ENCODE measurements around the gene SLC24A5. TPM values are rescaled to one million over a fixed set of nuclear protein-coding genes. Genes with fewer than 3 reads are reported as not detected.

SLC24A5 gene
- not detected in 2 replicates for total RNA-seq (2014; rRNA removed; shearing (Covaris generic); ENCODE audit: low replicate concordance)

GRCh38 chr15:48120745-48121144 lies at the start of gene SLC24A5:
Gene SLC24A5, plus strand, starts transcription at chr15:48120990. Its CDS starts 55 bp downstream, at chr15:48121045.
- in situ Hi-C loops (cut with HindIII; ENCODE audit: low pct_unique_long_range_greater_than_20kb, low sequenced_read_pairs): no loop called here
- no peak for DNase-seq (ENCODE audit: low read depth)

GRCh38 chr15:48072941-48073340 lies 47.8 kb upstream of the SLC24A5 start:
- no peak for DNase-seq (ENCODE audit: low read depth)
- in situ Hi-C loops (cut with HindIII; ENCODE audit: low pct_unique_long_range_greater_than_20kb, low sequenced_read_pairs): no loop called here

GRCh38 chr15:48073881-48074280 lies 46.9 kb upstream of the SLC24A5 start:
- DNase-seq (ENCODE audit: low read depth): no peak
- in situ Hi-C loops (cut with HindIII; ENCODE audit: low pct_unique_long_range_greater_than_20kb, low sequenced_read_pairs): no loop called here

- no peak for DNase-seq (ENCODE audit: low read depth)
- in situ Hi-C loops (cut with HindIII; ENCODE audit: low pct_unique_long_range_greater_than_20kb, low sequenced_read_pairs): no loop called here
Observed at GRCh38 chr15:48076454-48076853, 44.3 kb upstream of the SLC24A5 start.

- in situ Hi-C loops (cut with HindIII; ENCODE audit: low pct_unique_long_range_greater_than_20kb, low sequenced_read_pairs): no loop called here
- no peak for DNase-seq (ENCODE audit: low read depth)
Observed at GRCh38 chr15:48077616-48078184, 43.1 kb upstream of the SLC24A5 start.

GRCh38 chr15:48084759-48085590 lies 35.8 kb upstream of the SLC24A5 start:
- in situ Hi-C loops (cut with HindIII; ENCODE audit: low pct_unique_long_range_greater_than_20kb, low sequenced_read_pairs): no loop called here
- DNase-seq (ENCODE audit: low read depth): no peak

GRCh38 chr15:48085591-48085930 lies 35.2 kb upstream of the SLC24A5 start:
- in situ Hi-C loops (cut with HindIII; ENCODE audit: low pct_unique_long_range_greater_than_20kb, low sequenced_read_pairs): no loop called here
- no peak for DNase-seq (ENCODE audit: low read depth)

- DNase-seq (ENCODE audit: low read depth): no peak
- in situ Hi-C loops (cut with HindIII; ENCODE audit: low pct_unique_long_range_greater_than_20kb, low sequenced_read_pairs): no loop called here
Observed at GRCh38 chr15:48086133-48086532, 34.7 kb upstream of the SLC24A5 start.

- no peak for DNase-seq (ENCODE audit: low read depth)
Observed at GRCh38 chr15:48086576-48086975, 34.2 kb upstream of the SLC24A5 start.

GRCh38 chr15:48087844-48088243 lies 32.9 kb upstream of the SLC24A5 start:
- no peak for DNase-seq (ENCODE audit: low read depth)
- in situ Hi-C loops (cut with HindIII; ENCODE audit: low pct_unique_long_range_greater_than_20kb, low sequenced_read_pairs): no loop called here

More at GRCh38 chr15:48086576-48086975, 34.2 kb upstream of the SLC24A5 start:
- in situ Hi-C loops (cut with HindIII; ENCODE audit: low pct_unique_long_range_greater_than_20kb, low sequenced_read_pairs): no loop called here

- no peak for DNase-seq (ENCODE audit: low read depth)
- in situ Hi-C loops (cut with HindIII; ENCODE audit: low pct_unique_long_range_greater_than_20kb, low sequenced_read_pairs): no loop called here
Observed at GRCh38 chr15:48089702-48090101, 31.1 kb upstream of the SLC24A5 start.

GRCh38 chr15:48090115-48090514 lies 30.7 kb upstream of the SLC24A5 start:
- in situ Hi-C loops (cut with HindIII; ENCODE audit: low pct_unique_long_range_greater_than_20kb, low sequenced_read_pairs): no loop called here
- DNase-seq (ENCODE audit: low read depth): no peak

- no peak for DNase-seq (ENCODE audit: low read depth)
- in situ Hi-C loops (cut with HindIII; ENCODE audit: low pct_unique_long_range_greater_than_20kb, low sequenced_read_pairs): no loop called here
Observed at GRCh38 chr15:48090666-48091065, 30.1 kb upstream of the SLC24A5 start.

GRCh38 chr15:48091522-48091921 lies 29.3 kb upstream of the SLC24A5 start:
- in situ Hi-C loops (cut with HindIII; ENCODE audit: low pct_unique_long_range_greater_than_20kb, low sequenced_read_pairs): no loop called here
- DNase-seq (ENCODE audit: low read depth): no peak

- no peak for DNase-seq (ENCODE audit: low read depth)
Observed at GRCh38 chr15:48096355-48096786, 24.4 kb upstream of the SLC24A5 start.

GRCh38 chr15:48096813-48097212 lies 24.0 kb upstream of the SLC24A5 start:
- no peak for DNase-seq (ENCODE audit: low read depth)
- in situ Hi-C loops (cut with HindIII; ENCODE audit: low pct_unique_long_range_greater_than_20kb, low sequenced_read_pairs): no loop called here

More at GRCh38 chr15:48096355-48096786, 24.4 kb upstream of the SLC24A5 start:
- in situ Hi-C loops (cut with HindIII; ENCODE audit: low pct_unique_long_range_greater_than_20kb, low sequenced_read_pairs): no loop called here

- no peak for DNase-seq (ENCODE audit: low read depth)
- in situ Hi-C loops (cut with HindIII; ENCODE audit: low pct_unique_long_range_greater_than_20kb, low sequenced_read_pairs): no loop called here
Observed at GRCh38 chr15:48097264-48097663, 23.5 kb upstream of the SLC24A5 start.

GRCh38 chr15:48101376-48101961 lies 19.3 kb upstream of the SLC24A5 start:
- in situ Hi-C loops (cut with HindIII; ENCODE audit: low pct_unique_long_range_greater_than_20kb, low sequenced_read_pairs): no loop called here

GRCh38 chr15:48102167-48102566 lies 18.6 kb upstream of the SLC24A5 start:
- in situ Hi-C loops (cut with HindIII; ENCODE audit: low pct_unique_long_range_greater_than_20kb, low sequenced_read_pairs): no loop called here
- DNase-seq (ENCODE audit: low read depth): no peak

More at GRCh38 chr15:48101376-48101961, 19.3 kb upstream of the SLC24A5 start:
- DNase-seq (ENCODE audit: low read depth): no peak
